Adrenal gland (tissue), 5 donors: ENCODE data around the gene MYCL.

Source experiments
- POLR2A ChIP-seq, 2 donors: fragments of 450-650 bp; IDR thresholded peaks; one replicate each; pipeline ENCODE4 v1.6.1; 2017; ENCODE audit warnings: antibody characterized with exemption in 2 of 2, mild to moderate bottlenecking in 2 of 2, moderate library complexity in 1 of 2
- TF ChIP-seq, protein P1 (sequence below), 6 experiments: fragments of 450-650 bp in 4 of 6; fragments of 200-600 bp in 2 of 6; sonication (generic) in 1 of 6; IDR thresholded peaks; 1 replicate in 5 of 6; 2 replicates in 1 of 6; pipeline versions ENCODE4 v1.5.1 to v1.8.0; 2016 to 2021; ENCODE audit warnings: antibody characterized with exemption in 6 of 6, mild to moderate bottlenecking in 2 of 6, moderate library complexity in 1 of 6
- donor health status: DM: no; HTN: no; CAD: no.

DNA sequence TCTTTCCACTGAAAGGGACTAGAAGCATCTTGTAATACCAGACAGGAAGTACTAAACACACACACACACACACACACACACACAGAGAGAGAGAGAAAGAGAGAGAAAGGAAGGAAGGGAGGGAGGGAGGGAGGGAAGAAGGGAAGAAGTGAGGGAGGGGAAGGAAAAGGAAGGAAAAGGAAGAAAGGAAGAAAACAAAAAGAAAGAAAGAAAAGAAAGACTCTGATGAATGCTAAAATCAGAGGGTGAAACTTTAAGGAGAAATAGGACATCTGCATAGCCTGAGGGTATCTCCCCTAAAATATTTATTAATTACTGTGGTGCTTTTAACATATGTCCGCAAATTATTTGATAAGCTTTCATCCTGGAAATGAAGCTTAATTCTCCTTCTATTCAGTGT is 29.0 kb downstream of the MYCL start:
- TF ChIP-seq, protein P1, sequence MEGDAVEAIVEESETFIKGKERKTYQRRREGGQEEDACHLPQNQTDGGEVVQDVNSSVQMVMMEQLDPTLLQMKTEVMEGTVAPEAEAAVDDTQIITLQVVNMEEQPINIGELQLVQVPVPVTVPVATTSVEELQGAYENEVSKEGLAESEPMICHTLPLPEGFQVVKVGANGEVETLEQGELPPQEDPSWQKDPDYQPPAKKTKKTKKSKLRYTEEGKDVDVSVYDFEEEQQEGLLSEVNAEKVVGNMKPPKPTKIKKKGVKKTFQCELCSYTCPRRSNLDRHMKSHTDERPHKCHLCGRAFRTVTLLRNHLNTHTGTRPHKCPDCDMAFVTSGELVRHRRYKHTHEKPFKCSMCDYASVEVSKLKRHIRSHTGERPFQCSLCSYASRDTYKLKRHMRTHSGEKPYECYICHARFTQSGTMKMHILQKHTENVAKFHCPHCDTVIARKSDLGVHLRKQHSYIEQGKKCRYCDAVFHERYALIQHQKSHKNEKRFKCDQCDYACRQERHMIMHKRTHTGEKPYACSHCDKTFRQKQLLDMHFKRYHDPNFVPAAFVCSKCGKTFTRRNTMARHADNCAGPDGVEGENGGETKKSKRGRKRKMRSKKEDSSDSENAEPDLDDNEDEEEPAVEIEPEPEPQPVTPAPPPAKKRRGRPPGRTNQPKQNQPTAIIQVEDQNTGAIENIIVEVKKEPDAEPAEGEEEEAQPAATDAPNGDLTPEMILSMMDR (IDR thresholded peaks at IDR 0.05) = no peak
- TF ChIP-seq POLR2A (IDR thresholded peaks at IDR 0.05) = no peak
